Measurements from ENCODE around the gene RAB3GAP1.

Gene RAB3GAP1

GRCh38 chr2:135059577-135059976, 7.5 kb downstream of the RAB3GAP1 start:
- POLR2A ChIA-PET = no interaction called here
- DNase-seq (ENCODE audit: extremely low spot score) = no peak

GRCh38 chr2:135063210-135063609, 11.1 kb downstream of the RAB3GAP1 start:
- TF ChIP-seq ELF4 (IDR thresholded peaks at IDR 0.05) (no peak), ARNT (IDR thresholded peaks at IDR 0.05) (no peak), LEF1 (IDR thresholded peaks at IDR 0.05; ENCODE audit: borderline replicate concordance) (no peak), FOXK2 (IDR thresholded peaks at IDR 0.05) (no peak), FOXA1 (IDR thresholded peaks at IDR 0.05) (no peak), SP1 (IDR thresholded peaks at IDR 0.05) (no peak), NFRKB (IDR thresholded peaks at IDR 0.05) (no peak), TARDBP (IDR thresholded peaks at IDR 0.05) (no peak), HDGF (IDR thresholded peaks at IDR 0.05; ENCODE audit: borderline replicate concordance) (no peak), BHLHE40 (IDR thresholded peaks at IDR 0.05; ENCODE audit: borderline replicate concordance) (no peak), L3MBTL2 (conservative IDR thresholded peaks at IDR 0.05) (no peak), SUZ12 (IDR thresholded peaks at IDR 0.05) (no peak), FOXM1 (IDR thresholded peaks at IDR 0.05; ENCODE audit: borderline replicate concordance) (no peak)
- POLR2A ChIA-PET = no interaction called here
- CTCF ChIA-PET = no interaction called here

More at GRCh38 chr2:135059577-135059976, 7.5 kb downstream of the RAB3GAP1 start:
- CTCF ChIA-PET = no interaction called here
- TF ChIP-seq L3MBTL2 (conservative IDR thresholded peaks at IDR 0.05) (no peak), LEF1 (IDR thresholded peaks at IDR 0.05; ENCODE audit: borderline replicate concordance) (no peak), SP1 (IDR thresholded peaks at IDR 0.05) (no peak), FOXA1 (IDR thresholded peaks at IDR 0.05) (no peak), CTBP1 (IDR thresholded peaks at IDR 0.05; ENCODE audit: borderline replicate concordance) (no peak), ELF4 (IDR thresholded peaks at IDR 0.05) (no peak), SUZ12 (IDR thresholded peaks at IDR 0.05) (no peak), ZNF384 (IDR thresholded peaks at IDR 0.05) (no peak), PKNOX1 (IDR thresholded peaks at IDR 0.05) (no peak), BHLHE40 (IDR thresholded peaks at IDR 0.05; ENCODE audit: borderline replicate concordance) (no peak), FOXK2 (IDR thresholded peaks at IDR 0.05) (no peak), ARNT (IDR thresholded peaks at IDR 0.05) (no peak), NFRKB (IDR thresholded peaks at IDR 0.05) (no peak)

GRCh38 chr2:135064149-135064548, 12.1 kb downstream of the RAB3GAP1 start:
- ChIA-PET CTCF (interaction anchor here (1.2 kb wide), 1 partner anchor 12 kb away, joined by 3 read pairs; the partner anchor contains the start of gene RAB3GAP1), POLR2A (interaction anchor here (1.4 kb wide), 1 partner anchor 12 kb away, joined by 5 read pairs; the partner anchor contains the start of gene RAB3GAP1)
- DNase-seq (ENCODE audit: extremely low spot score) = no peak
- TF ChIP-seq ELF4 (IDR thresholded peaks at IDR 0.05) (no peak), TARDBP (IDR thresholded peaks at IDR 0.05) (no peak), SUZ12 (IDR thresholded peaks at IDR 0.05) (no peak), FOXK2 (IDR thresholded peaks at IDR 0.05) (no peak), NFRKB (IDR thresholded peaks at IDR 0.05) (no peak), PKNOX1 (IDR thresholded peaks at IDR 0.05) (no peak), BHLHE40 (IDR thresholded peaks at IDR 0.05; ENCODE audit: borderline replicate concordance) (no peak), LEF1 (IDR thresholded peaks at IDR 0.05; ENCODE audit: borderline replicate concordance) (no peak), ARNT (IDR thresholded peaks at IDR 0.05) (no peak), FOXA1 (IDR thresholded peaks at IDR 0.05) (no peak), SP1 (IDR thresholded peaks at IDR 0.05) (no peak), L3MBTL2 (conservative IDR thresholded peaks at IDR 0.05) (no peak), HDGF (IDR thresholded peaks at IDR 0.05; ENCODE audit: borderline replicate concordance) (no peak), FOXM1 (IDR thresholded peaks at IDR 0.05; ENCODE audit: borderline replicate concordance) (no peak)

More at GRCh38 chr2:135063210-135063609, 11.1 kb downstream of the RAB3GAP1 start:
- no peak for DNase-seq (ENCODE audit: extremely low spot score)

- DNase-seq (ENCODE audit: extremely low spot score) = no peak
- ChIA-PET CTCF (no interaction called here), POLR2A (no interaction called here)
- TF ChIP-seq FOXA1 (IDR thresholded peaks at IDR 0.05) (no peak), FOXM1 (IDR thresholded peaks at IDR 0.05; ENCODE audit: borderline replicate concordance) (no peak), NFRKB (IDR thresholded peaks at IDR 0.05) (no peak), ELF4 (IDR thresholded peaks at IDR 0.05) (no peak), CTBP1 (IDR thresholded peaks at IDR 0.05; ENCODE audit: borderline replicate concordance) (no peak)
Observed at GRCh38 chr2:135066710-135067109, 14.6 kb downstream of the RAB3GAP1 start.

GRCh38 chr2:135072125-135072997, 20.3 kb downstream of the RAB3GAP1 start:
- CTCF ChIA-PET = no interaction called here
- TF ChIP-seq SUZ12 (IDR thresholded peaks at IDR 0.05) = no peak
- no peak for TF ChIP-seq LEF1 (IDR thresholded peaks at IDR 0.05; ENCODE audit: borderline replicate concordance)
- no peak for TF ChIP-seq HDGF (IDR thresholded peaks at IDR 0.05; ENCODE audit: borderline replicate concordance)
- no peak for TF ChIP-seq TARDBP (IDR thresholded peaks at IDR 0.05)
- TF ChIP-seq FOXM1 (IDR thresholded peaks at IDR 0.05; ENCODE audit: borderline replicate concordance) = no peak
- no peak for TF ChIP-seq BHLHE40 (IDR thresholded peaks at IDR 0.05; ENCODE audit: borderline replicate concordance)
- no peak for TF ChIP-seq ARNT (IDR thresholded peaks at IDR 0.05)
- TF ChIP-seq PKNOX1 (IDR thresholded peaks at IDR 0.05) = no peak
- no peak for TF ChIP-seq SP1 (IDR thresholded peaks at IDR 0.05)
- DNase-seq (ENCODE audit: extremely low spot score) = no peak
- POLR2A ChIA-PET = no interaction called here

GRCh38 chr2:135074216-135074615, 22.1 kb downstream of the RAB3GAP1 start:
- CTCF ChIA-PET = no interaction called here
- POLR2A ChIA-PET = no interaction called here
- no peak for DNase-seq (ENCODE audit: extremely low spot score)
- TF ChIP-seq TARDBP (IDR thresholded peaks at IDR 0.05) = no peak
- TF ChIP-seq SP1 (IDR thresholded peaks at IDR 0.05) = no peak
- no peak for TF ChIP-seq HDGF (IDR thresholded peaks at IDR 0.05; ENCODE audit: borderline replicate concordance)
- no peak for TF ChIP-seq FOXK2 (IDR thresholded peaks at IDR 0.05)
- no peak for TF ChIP-seq L3MBTL2 (conservative IDR thresholded peaks at IDR 0.05)
- no peak for TF ChIP-seq NFRKB (IDR thresholded peaks at IDR 0.05)
- no peak for TF ChIP-seq CTBP1 (IDR thresholded peaks at IDR 0.05; ENCODE audit: borderline replicate concordance)
- no peak for TF ChIP-seq ELF4 (IDR thresholded peaks at IDR 0.05)
- TF ChIP-seq FOXM1 (IDR thresholded peaks at IDR 0.05; ENCODE audit: borderline replicate concordance) = no peak
- TF ChIP-seq ARNT (IDR thresholded peaks at IDR 0.05) = no peak
- TF ChIP-seq LEF1 (IDR thresholded peaks at IDR 0.05; ENCODE audit: borderline replicate concordance) = no peak
- no peak for TF ChIP-seq PKNOX1 (IDR thresholded peaks at IDR 0.05)
- no peak for TF ChIP-seq SUZ12 (IDR thresholded peaks at IDR 0.05)
- TF ChIP-seq FOXA1 (IDR thresholded peaks at IDR 0.05) = no peak
- no peak for TF ChIP-seq BHLHE40 (IDR thresholded peaks at IDR 0.05; ENCODE audit: borderline replicate concordance)
- TF ChIP-seq ZNF384 (IDR thresholded peaks at IDR 0.05) = no peak
